Endodermal cell (in vitro differentiated cells): ENCODE data around the gene ZNF536. TPM values are rescaled to one million over a fixed set of nuclear protein-coding genes. Genes with fewer than 3 reads are reported as not detected.

Source experiments
- DNase-seq: peaks from one replicate; pipeline ENCODE4 v3.0.0-alpha.2; 2017
- H3K27ac ChIP-seq: 2 replicates; pipeline ENCODE4 v1.5.1; 2013; ENCODE audit warnings: mild to moderate bottlenecking, low read depth, low read length, moderate library complexity
- H3K27me3 ChIP-seq: 2 replicates; pipeline ENCODE4 v1.6.1; 2013; ENCODE audit warnings: mild to moderate bottlenecking, low read length, moderate library complexity; ENCODE audit not compliant: insufficient read depth, control insufficient read depth, poor library complexity, severe bottlenecking
- H3K36me3 ChIP-seq: 2 replicates; pipeline ENCODE4 v1.7.0; 2013; ENCODE audit warnings: mild to moderate bottlenecking, low read length, moderate library complexity; ENCODE audit not compliant: control insufficient read depth, insufficient read depth
- H3K4me1 ChIP-seq: one replicate; pipeline ENCODE4 v1.7.0; 2013; ENCODE audit warnings: low read length; ENCODE audit not compliant: control insufficient read depth, insufficient read depth
- H3K4me3 ChIP-seq: 2 replicates; pipeline ENCODE4 v1.5.1; 2013; ENCODE audit warnings: mild to moderate bottlenecking, low read length, moderate library complexity
- H3K9ac ChIP-seq: 2 replicates; pipeline ENCODE4 v1.6.1; 2013; ENCODE audit warnings: mild to moderate bottlenecking, low read length, moderate library complexity; ENCODE audit not compliant: poor library complexity, severe bottlenecking; ENCODE audit errors: extremely low read depth
- H3K9me3 ChIP-seq: 2 replicates; pipeline ENCODE4 v1.6.1; 2013; ENCODE audit warnings: mild to moderate bottlenecking, low read length, moderate library complexity; ENCODE audit not compliant: control insufficient read depth
- H3K27ac Mint-ChIP-seq: 2 replicates; pipeline ENCODE4 v1.8.0; 2020; ENCODE audit warnings: mixed read lengths
- H3K27me3 Mint-ChIP-seq: 2 replicates; pipeline ENCODE4 v1.8.0; 2021; ENCODE audit warnings: mild to moderate bottlenecking, mixed read lengths; ENCODE audit not compliant: insufficient read depth
- H3K36me3 Mint-ChIP-seq: 2 replicates; pipeline ENCODE4 v1.8.0; 2020; ENCODE audit warnings: low read depth, mixed read lengths
- H3K4me1 Mint-ChIP-seq: 2 replicates; pipeline ENCODE4 v1.8.0; 2020; ENCODE audit warnings: mixed read lengths
- H3K4me3 Mint-ChIP-seq: 2 replicates; pipeline ENCODE4 v1.8.0; 2020; ENCODE audit warnings: mild to moderate bottlenecking, moderate library complexity, mixed read lengths
- H3K9me3 Mint-ChIP-seq: 2 replicates; pipeline ENCODE4 v1.8.0; 2020; ENCODE audit warnings: mild to moderate bottlenecking, mixed read lengths
- CTCF ChIP-seq: fragments of 200-600 bp; sonication (generic); conservative IDR thresholded peaks from 2 replicates; pipeline ENCODE4 v1.5.0; 2021; ENCODE audit warnings: antibody characterized with exemption, mild to moderate bottlenecking
- WGBS, 2 experiments: methylation state at CpG; one replicate each; pipeline versions ENCODE4 v1.1.5 to v1.1.7; 2013; ENCODE audit warnings: missing lambda C conversion rate in 2 of 2, mixed read lengths in 1 of 2; ENCODE audit not compliant: insufficient coverage in 1 of 2, insufficient read length in 1 of 2; 5-methylcytosine and 5-hydroxymethylcytosine counted together
- total RNA-seq, 2 donors: library from RNA; stranded (reverse); fragmentation: NEBNext Ultra II Directional in 1 of 2; extraction: Animal tissue kit (Norgen Biotek cat#: 25700) in 1 of 2; gene quantifications; 2 replicates in 1 of 2; 3 replicates in 1 of 2; pipeline ENCODE4 v1.2.1, GENCODE V29; 2021

ZNF536 gene
- total RNA-seq, 2 donors from 2014 or later: not detected

- no peaks in the 10 kb centered on the region for H3K9me3 Mint-ChIP-seq
- no peaks in the 10 kb centered on the region for H3K9me3 ChIP-seq
- H3K4me1 Mint-ChIP-seq: peaks cover 3% of the 10 kb centered on the region
- H3K36me3 Mint-ChIP-seq: no peaks in the 10 kb centered on the region
- no peaks in the 10 kb centered on the region for H3K36me3 ChIP-seq
- H3K4me3 ChIP-seq: no peak overlapping the region
- no peak overlapping the region for H3K27ac ChIP-seq
- H3K9ac ChIP-seq: no peak overlapping the region
- DNase-seq: no peak
- no peaks in the 10 kb centered on the region for H3K27me3 ChIP-seq
- TF ChIP-seq CTCF: no peak
- H3K4me3 Mint-ChIP-seq: no peak overlapping the region
- H3K27ac Mint-ChIP-seq: no peak overlapping the region
- peaks cover 5% of the 10 kb centered on the region for H3K27me3 Mint-ChIP-seq
- H3K4me1 ChIP-seq: no peaks in the 10 kb centered on the region
- 93% methylated on average over 2 to 11 of the region's 11 CpGs for WGBS, 2 experiments
These were observed 167.8 kb downstream of the ZNF536 start for GRCh38 chr19:30539981-30540380.

- DNase-seq: no peak
- WGBS, 2 experiments: 90 to 100% methylated on average over 2 to 6 of the region's 6 CpGs
- Histone ChIP-seq H3K4me1 (no peaks in the 10 kb centered on the region), H3K36me3 (no peaks in the 10 kb centered on the region), H3K9me3 (no peaks in the 10 kb centered on the region), H3K27ac (no peak overlapping the region), H3K4me3 (no peak overlapping the region), H3K9ac (no peak overlapping the region), H3K27me3 (no peaks in the 10 kb centered on the region)
- Mint-ChIP-seq H3K27me3 (peaks cover 5% of the 10 kb centered on the region), H3K4me1 (peaks cover 3% of the 10 kb centered on the region), H3K27ac (no peak overlapping the region), H3K36me3 (no peaks in the 10 kb centered on the region), H3K9me3 (no peaks in the 10 kb centered on the region), H3K4me3 (no peak overlapping the region)
- TF ChIP-seq CTCF: no peak
These were observed 168.6 kb downstream of the ZNF536 start for GRCh38 chr19:30540761-30541160.

GRCh38 chr19:30541575-30541974 lies 169.4 kb downstream of the ZNF536 start:
- Histone ChIP-seq H3K9me3 (no peaks in the 10 kb centered on the region), H3K27me3 (no peaks in the 10 kb centered on the region), H3K4me3 (no peak overlapping the region), H3K9ac (no peak overlapping the region), H3K4me1 (no peaks in the 10 kb centered on the region), H3K36me3 (no peaks in the 10 kb centered on the region), H3K27ac (no peak overlapping the region)
- Mint-ChIP-seq H3K4me1 (peaks cover 3% of the 10 kb centered on the region), H3K9me3 (no peaks in the 10 kb centered on the region), H3K27ac (no peak overlapping the region), H3K36me3 (no peaks in the 10 kb centered on the region), H3K4me3 (no peak overlapping the region), H3K27me3 (peaks cover 5% of the 10 kb centered on the region)
- TF ChIP-seq CTCF: no peak
- no peak for DNase-seq
